HG03457 (cell line): ENCODE results near the gene EVL.
"Not testable (repeated sequence)": the region's sequence is repeated elsewhere in the genome, so short reads cannot be mapped to it uniquely, and the experiment has no call there.

ENCODE experiments used
- ATAC-seq: cut with Tn5 transposase; IDR thresholded peaks from one replicate; pipeline ENCODE4 v1.9.1; 2021; ENCODE audit warnings: moderate number of reproducible peaks; ENCODE audit not compliant: unreplicated experiment

Gene EVL

GRCh38 chr14:100157548-100158232, 92.5 kb downstream of the EVL start:
- not testable (repeated sequence) for ATAC-seq

- ATAC-seq, result no peak
These were observed 93.4 kb downstream of the EVL start for GRCh38 chr14:100158566-100159093.

- ATAC-seq, result peak; percentile 42
These were observed 94.1 kb downstream of the EVL start, which contains the start of gene DEGS2 for GRCh38 chr14:100159094-100159864. Gene DEGS2 (minus strand): TSS chr14:100159645. CDS start chr14:100159587, 58 bp downstream.

- peak; percentile 7 for ATAC-seq
These were observed 94.8 kb downstream of the EVL start for GRCh38 chr14:100159865-100160533.

GRCh38 chr14:100160534-100160916, 95.3 kb downstream of the EVL start:
- no peak for ATAC-seq

- no peak for ATAC-seq
These were observed 100.2 kb downstream of the EVL start for GRCh38 chr14:100165376-100165775.

- ATAC-seq, result no peak
These were observed 100.7 kb downstream of the EVL start for GRCh38 chr14:100165831-100166440.

GRCh38 chr14:100168506-100168905, 103.3 kb downstream of the EVL start:
- no peak for ATAC-seq

- no peak for ATAC-seq
These were observed 105.7 kb downstream of the EVL start for GRCh38 chr14:100170880-100171279.

- ATAC-seq, result no peak
These were observed 107.6 kb downstream of the EVL start for GRCh38 chr14:100172811-100173210.

GRCh38 chr14:100173353-100173752, 108.1 kb downstream of the EVL start:
- ATAC-seq, result no peak

GRCh38 chr14:100176811-100177327, 111.6 kb downstream of the EVL start:
- no peak for ATAC-seq

GRCh38 chr14:100178691-100179090, 113.5 kb downstream of the EVL start:
- no peak for ATAC-seq

GRCh38 chr14:100180671-100181070, 115.4 kb downstream of the EVL start:
- not testable (repeated sequence) for ATAC-seq

GRCh38 chr14:100181876-100182551, 116.8 kb downstream of the EVL start:
- not testable (repeated sequence) for ATAC-seq

- ATAC-seq, result no peak
These were observed 122.1 kb downstream of the EVL start for GRCh38 chr14:100187247-100187833.

GRCh38 chr14:100188392-100189030, 123.3 kb downstream of the EVL start:
- no peak for ATAC-seq

- no peak for ATAC-seq
These were observed 124.9 kb downstream of the EVL start for GRCh38 chr14:100190126-100190525.

- ATAC-seq, result no peak
These were observed 126.5 kb downstream of the EVL start for GRCh38 chr14:100191584-100192249.
